Subcutaneous adipose tissue (tissue), 4 donors: Measurements from ENCODE around the gene MAP10. TPM values are rescaled to one million over a fixed set of nuclear protein-coding genes. Genes with fewer than 3 reads are reported as not detected.

ENCODE experiments used
- CTCF ChIP-seq: fragments of 450-650 bp; IDR thresholded peaks from one replicate; pipeline ENCODE4 v1.5.1; 2016; ENCODE audit warnings: low read depth, mild to moderate bottlenecking, control low read depth, antibody characterized with exemption, moderate library complexity
- total RNA-seq, 4 donors: library from RNA; depleted of rRNA; stranded (reverse); fragments of >200 nt; gene quantifications; one replicate each; pipeline ENCODE4 v1.1.0, GENCODE V29; 2016

The MAP10 gene
- total RNA-seq, 4 donors from 2014 or later = 0.49 to 2.0 (median 1.9) TPM

- no peak for TF ChIP-seq CTCF
Observed at GRCh38 chr1:232841823-232842565, 36.8 kb downstream of the MAP10 start.

GRCh38 chr1:232844791-232845190, 39.6 kb downstream of the MAP10 start:
- no peak for TF ChIP-seq CTCF

GRCh38 chr1:232845406-232845955, 40.3 kb downstream of the MAP10 start:
- no peak for TF ChIP-seq CTCF

- TF ChIP-seq CTCF = no peak
Observed at GRCh38 chr1:232851532-232851931, 46.3 kb downstream of the MAP10 start.

GRCh38 chr1:232853994-232854797, 49.0 kb downstream of the MAP10 start:
- TF ChIP-seq CTCF = no peak

GRCh38 chr1:232854798-232855159, 49.6 kb downstream of the MAP10 start:
- no peak for TF ChIP-seq CTCF

GRCh38 chr1:232856541-232856940, 51.3 kb downstream of the MAP10 start:
- no peak for TF ChIP-seq CTCF
